ENCODE measurements around the gene UPK3A.

Gene UPK3A

GRCh38 chr22:45284705-45285262 lies at the start of gene UPK3A:
Gene UPK3A (plus strand): TSS chr22:45284949. CDS start chr22:45285014, 65 bp downstream.
- DNase-seq (ENCODE audit: low read depth): no peak

- DNase-seq (ENCODE audit: low read depth): no peak
Measured at GRCh38 chr22:45235101-45235777, 49.5 kb upstream of the UPK3A start.

GRCh38 chr22:45235851-45236342 lies 48.9 kb upstream of the UPK3A start:
- DNase-seq (ENCODE audit: low read depth): no peak

- DNase-seq (ENCODE audit: low read depth): no peak
Measured at GRCh38 chr22:45237065-45237990, 47.4 kb upstream of the UPK3A start.

DNA sequence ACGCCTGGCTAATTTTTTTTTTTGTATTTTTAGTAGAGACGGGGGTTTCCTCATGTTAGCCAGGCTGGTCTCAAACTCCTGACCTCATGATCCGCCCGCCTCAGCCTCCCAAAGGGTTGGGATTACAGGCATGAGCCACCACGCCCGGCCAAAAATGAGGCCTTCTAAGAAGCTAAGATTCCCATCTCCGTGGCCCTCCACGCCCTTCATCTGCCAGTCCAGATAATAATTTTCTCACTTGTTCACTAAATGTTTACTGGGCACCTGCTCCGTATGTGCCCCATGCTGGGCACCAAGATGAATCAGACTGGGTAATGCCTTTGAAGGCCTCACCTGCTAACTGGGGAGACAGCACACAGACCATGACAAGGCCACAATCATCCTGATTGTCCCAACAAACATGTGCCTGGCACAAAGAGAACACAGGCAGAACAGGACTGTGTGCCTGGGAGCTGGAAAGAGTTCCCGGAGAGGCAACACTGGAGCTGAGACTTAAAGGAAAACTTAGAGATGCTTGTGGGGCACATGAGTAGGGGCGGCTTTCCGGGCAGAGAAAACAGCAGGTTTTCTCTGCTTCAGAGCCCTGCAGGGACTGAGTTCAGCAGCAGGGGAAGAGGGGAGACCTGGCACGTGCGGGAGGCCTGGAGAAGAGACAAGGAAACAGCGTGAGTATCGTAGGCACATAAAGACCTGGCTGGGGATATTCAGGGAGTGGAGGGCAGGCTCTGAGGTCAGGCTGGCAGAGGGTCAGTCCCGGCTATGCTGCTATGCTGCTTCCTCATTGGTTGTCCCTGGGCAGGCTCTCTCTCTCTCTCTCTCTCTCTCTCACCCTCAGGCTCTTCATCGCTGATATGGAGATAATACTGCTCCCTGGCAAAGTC lies 46.4 kb upstream of the UPK3A start:
- no peak for DNase-seq (ENCODE audit: low read depth)

- no peak for DNase-seq (ENCODE audit: low read depth)
Measured at GRCh38 chr22:45238957-45239680, 45.6 kb upstream of the UPK3A start.

- DNase-seq (ENCODE audit: low read depth): no peak
Measured at GRCh38 chr22:45239681-45240051, 45.1 kb upstream of the UPK3A start.

- DNase-seq (ENCODE audit: low read depth): no peak
Measured at GRCh38 chr22:45240104-45240809, 44.5 kb upstream of the UPK3A start.

GRCh38 chr22:45240810-45241631 lies 43.7 kb upstream of the UPK3A start, which contains the start of gene KIAA0930:
Gene KIAA0930 (minus strand): TSS chr22:45240894. CDS start chr22:45240703, 191 bp downstream.
- peak; percentile 65 for DNase-seq (ENCODE audit: low read depth)

GRCh38 chr22:45242778-45243191 lies 42.0 kb upstream of the UPK3A start:
- DNase-seq (ENCODE audit: low read depth): no peak

DNA sequence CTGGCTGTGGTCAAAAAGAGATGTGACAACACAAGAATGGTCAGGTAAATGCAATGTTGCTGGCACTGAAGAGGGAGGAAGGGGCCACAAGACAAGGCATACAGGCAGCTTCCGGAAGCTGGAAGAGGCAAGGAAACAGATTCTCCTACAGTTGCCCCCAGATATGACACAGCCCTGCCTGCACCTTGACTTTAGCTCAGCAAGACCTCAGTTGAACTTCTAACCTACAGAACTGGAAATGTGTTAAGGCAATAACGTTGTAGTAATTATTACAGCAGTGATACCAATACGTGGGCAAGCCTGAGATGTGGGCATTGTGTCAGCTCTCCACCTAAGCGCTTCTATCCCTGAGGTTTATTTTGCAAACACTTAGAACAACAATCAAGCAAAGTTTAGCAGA lies 39.8 kb upstream of the UPK3A start:
- no peak for DNase-seq (ENCODE audit: low read depth)

DNA sequence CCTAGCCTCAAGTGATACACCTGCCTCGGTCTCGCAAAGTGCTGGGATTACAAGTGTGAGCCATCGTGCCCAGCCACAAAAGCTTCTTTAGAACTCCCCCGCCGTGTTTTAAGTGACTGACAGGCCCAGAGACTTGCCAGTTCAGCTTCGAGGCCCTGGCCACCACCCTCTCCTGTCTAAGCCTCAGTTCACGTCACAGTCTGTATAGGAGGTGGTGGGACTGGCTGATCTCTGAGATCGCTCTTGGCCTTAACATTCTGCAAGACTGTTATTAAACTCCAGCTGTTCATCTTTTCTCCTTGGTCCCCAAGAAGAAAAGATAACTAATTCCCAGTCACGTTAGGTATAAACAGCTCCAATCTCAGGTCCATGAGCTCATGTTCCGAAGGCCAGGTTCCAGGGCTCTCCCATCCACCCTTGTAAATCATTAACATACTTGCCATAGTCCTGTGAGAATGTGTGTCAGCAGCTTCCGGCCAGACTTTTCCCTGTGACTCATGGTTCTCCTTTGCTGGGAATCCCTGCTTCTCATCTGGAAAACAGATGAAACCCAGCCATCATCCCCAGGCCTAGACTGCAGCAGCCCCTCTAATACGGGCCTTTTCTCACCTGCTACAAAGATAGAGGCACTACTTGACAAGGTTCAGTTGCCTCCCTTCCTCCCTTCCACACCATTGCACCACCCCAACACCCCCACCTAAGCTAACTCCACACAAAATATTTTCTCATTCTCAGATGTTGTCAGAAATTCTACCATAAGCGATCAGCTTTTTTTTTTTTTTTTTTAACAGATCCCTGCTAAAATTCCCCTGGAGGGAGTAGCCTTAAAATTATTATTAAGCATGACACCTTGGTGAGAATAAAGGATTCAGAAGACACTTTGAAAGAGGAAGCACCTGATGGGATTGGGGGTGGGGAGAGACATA lies 38.4 kb upstream of the UPK3A start:
- no peak for DNase-seq (ENCODE audit: low read depth)

- no peak for DNase-seq (ENCODE audit: low read depth)
Measured at GRCh38 chr22:45248832-45249561, 35.8 kb upstream of the UPK3A start.

DNA sequence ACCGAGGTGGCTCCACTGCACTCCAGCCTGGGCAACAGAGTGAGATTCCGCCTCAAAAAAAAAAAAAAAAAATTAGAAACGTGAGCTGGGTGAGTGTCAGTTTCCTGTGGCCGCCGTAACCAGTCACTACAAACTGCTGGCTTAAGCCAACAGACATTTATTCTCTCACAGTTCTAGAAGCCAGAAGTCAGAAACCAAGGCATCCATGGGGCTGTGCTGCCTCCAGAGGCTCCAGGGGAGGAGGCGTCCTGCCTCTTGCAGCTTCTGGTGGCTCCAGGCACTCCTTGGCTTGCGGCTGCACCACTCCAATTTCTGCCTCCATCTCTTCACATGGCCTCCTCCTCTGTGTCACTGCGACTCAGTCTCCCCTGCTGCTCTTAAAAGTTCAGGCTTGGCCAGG lies 32.9 kb upstream of the UPK3A start:
- DNase-seq (ENCODE audit: low read depth): no peak

- DNase-seq (ENCODE audit: low read depth): no peak
Measured at GRCh38 chr22:45253039-45253641, 31.6 kb upstream of the UPK3A start.

DNA sequence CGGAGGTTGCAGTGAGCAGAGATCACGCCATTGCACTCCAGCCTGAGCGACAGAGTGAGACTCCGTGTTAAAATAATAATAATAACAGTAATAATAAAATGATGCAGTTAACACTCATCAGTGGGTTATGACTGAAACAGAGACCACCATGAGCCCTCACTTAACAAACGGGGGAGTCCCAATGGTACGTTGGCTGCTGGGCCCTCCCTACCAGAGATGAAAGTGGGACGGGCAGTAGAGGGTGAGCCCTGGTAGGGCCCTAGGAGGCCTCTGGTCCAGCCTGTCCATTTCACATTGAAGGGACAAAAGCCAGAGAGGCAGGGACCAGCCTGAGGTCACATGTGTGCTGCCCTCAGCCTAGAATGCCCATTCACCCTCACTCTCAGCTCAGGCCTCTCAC lies 30.4 kb upstream of the UPK3A start:
- no peak for DNase-seq (ENCODE audit: low read depth)

DNA sequence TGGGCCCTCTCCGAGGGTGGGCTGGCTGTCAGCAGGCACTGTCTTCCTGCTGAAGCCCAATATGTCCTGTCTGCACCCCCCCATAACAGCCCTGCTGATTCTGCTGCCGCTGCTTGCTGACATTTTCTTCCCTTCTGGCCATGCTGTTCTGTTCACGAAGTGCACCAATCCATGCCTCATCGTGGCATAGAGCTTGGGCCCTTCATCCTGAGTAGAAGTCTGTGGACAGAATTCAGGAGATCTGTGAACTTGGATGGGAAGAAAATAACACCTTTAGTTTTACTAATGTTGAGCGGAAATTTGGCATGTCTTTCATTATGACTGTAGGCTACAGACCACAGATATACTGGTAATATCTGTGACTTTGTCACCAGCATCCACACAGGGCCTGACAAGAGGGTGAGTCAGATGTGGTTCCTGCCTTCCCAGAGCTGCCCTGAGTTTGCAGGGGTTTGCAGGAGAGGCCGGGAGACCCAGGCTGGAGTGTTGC lies 29.9 kb upstream of the UPK3A start:
- no peak for DNase-seq (ENCODE audit: low read depth)
